Body of pancreas (tissue), 4 donors: ENCODE results near the gene ZSWIM6. TPM values are rescaled to one million over a fixed set of nuclear protein-coding genes. Genes with fewer than 3 reads are reported as not detected.
A peak's percentile ranks its signal among the peaks of the same experiment; 100 is the strongest.

ENCODE experiments used
- ATAC-seq: fragments of 150-250 bp; one replicate; pipeline ENCODE4 v1.9.1; 2016
- DNase-seq, 4 donors: peaks; one replicate each; pipeline ENCODE4 v3.0.0-alpha.2; 2019
- H3K27ac ChIP-seq, 4 donors: fragments of 200-600 bp; sonication (generic); 1 replicate in 3 of 4; 2 replicates in 1 of 4; pipeline versions ENCODE4 v1.5.1 to v1.6.1; 2016 to 2019; ENCODE audit warnings: mild to moderate bottlenecking in 1 of 4, mixed read lengths in 1 of 4, moderate library complexity in 1 of 4
- H3K27me3 ChIP-seq, 2 donors: fragments of 200-600 bp; sonication (generic); one replicate each; pipeline ENCODE4 v1.6.0; 2016; ENCODE audit warnings: mild to moderate bottlenecking in 1 of 2
- H3K36me3 ChIP-seq, 2 donors: fragments of 200-600 bp; sonication (generic); replicated peaks in 1 of 2; 2 replicates each; pipeline ENCODE4 v1.5.1; 2016; ENCODE audit warnings: low read depth in 2 of 2; ENCODE audit not compliant: insufficient read depth in 1 of 2
- H3K4me1 ChIP-seq: fragments of 200-600 bp; sonication (generic); one replicate; pipeline ENCODE4 v1.6.0; 2016
- H3K4me3 ChIP-seq, 2 donors: fragments of 200-600 bp; sonication (generic); 1 replicate in 1 of 2; 2 replicates in 1 of 2; pipeline ENCODE4 v1.5.1; 2016 to 2019
- H3K9me3 ChIP-seq, 3 donors: fragments of 200-600 bp; sonication (generic); 1 replicate in 2 of 3; 2 replicates in 1 of 3; pipeline ENCODE4 v1.5.1; 2016
- CTCF ChIP-seq, 7 experiments: fragments of 450-650 bp in 4 of 7; fragments of 200-600 bp in 3 of 7; sonication (generic) in 3 of 7; IDR thresholded peaks; one replicate each; pipeline ENCODE4 v1.5.1; 2016 to 2019; ENCODE audit warnings: antibody characterized with exemption in 7 of 7
- POLR2A ChIP-seq, 3 donors: fragments of 450-650 bp; IDR thresholded peaks; one replicate each; pipeline ENCODE4 v1.6.1; 2016; ENCODE audit warnings: antibody characterized with exemption in 3 of 3, mild to moderate bottlenecking in 2 of 3
- WGBS, 2 donors: methylation state at CpG; one replicate each; pipeline ENCODE4 v1.1.5; 2017; 5-methylcytosine and 5-hydroxymethylcytosine counted together
- intact Hi-C: fragments of 100-400 bp; cut with DNase I; formaldehyde crosslinking; loops from one replicate; pipeline ENCODE4 v1.15.1; 2023
- total RNA-seq, 2 donors: library from RNA; depleted of rRNA; stranded (reverse); fragments of >200 nt; gene quantifications; one replicate each; pipeline ENCODE4 v1.1.0, GENCODE V29; 2016

ZSWIM6 gene
- total RNA-seq, 2 donors from 2014 or later = 5.9 to 8.8 TPM

DNA sequence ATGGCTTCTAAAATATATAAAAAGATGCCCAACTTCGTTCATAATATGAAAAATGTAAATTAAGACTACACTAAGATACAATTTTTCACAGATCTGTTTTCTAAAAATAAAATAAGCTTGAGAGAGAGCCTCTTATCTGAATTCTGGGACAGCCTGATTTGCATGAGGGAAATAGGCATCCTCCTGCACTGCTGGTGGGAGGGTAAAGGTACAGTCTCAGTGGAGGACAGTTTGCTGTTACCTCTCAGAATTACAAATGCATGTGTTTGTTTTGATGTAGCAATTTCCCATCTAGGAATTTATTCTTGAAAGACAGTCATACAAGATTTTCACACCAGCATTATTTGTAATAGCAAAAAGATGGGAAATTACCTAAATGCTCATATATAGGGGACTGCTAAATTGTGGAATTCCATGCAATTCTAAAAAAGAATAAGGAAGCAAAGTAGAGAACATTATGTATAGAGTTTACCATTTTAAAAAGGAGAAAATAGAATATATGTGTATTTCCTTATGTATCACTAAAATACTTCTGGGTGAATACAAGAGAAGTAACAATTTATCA lies 75.7 kb downstream of the ZSWIM6 start:
- Histone ChIP-seq H3K4me3 (no peak overlapping the region), H3K27ac (peak overlapping the region in 3 of 4 donors; percentile 50 to 76 (median 70)), H3K27me3 (no peaks in the 10 kb centered on the region), H3K9me3 (no peaks in the 10 kb centered on the region), H3K36me3 (no peaks in the 10 kb centered on the region), H3K4me1 (peaks cover 27% of the 10 kb centered on the region)
- ATAC-seq = no peak
- TF ChIP-seq POLR2A (IDR thresholded peaks at IDR 0.05) (no peak), CTCF (IDR thresholded peaks at IDR 0.05) (no peak)
- intact Hi-C loops = loop anchor here (10.0 kb wide), 1 partner anchor 73 kb away; the partner anchor contains the start of gene ZSWIM6
- WGBS, 2 donors = 42 to 53% methylated on average over 1 of the region's 1 CpG
- DNase-seq = no peak

GRCh38 chr5:61408476-61409168 lies 76.6 kb downstream of the ZSWIM6 start:
- TF ChIP-seq CTCF (IDR thresholded peaks at IDR 0.05) (peak in 1 of 7 experiments; percentile 2), POLR2A (IDR thresholded peaks at IDR 0.05) (no peak)
- Histone ChIP-seq H3K9me3 (no peaks in the 10 kb centered on the region), H3K27ac (peak overlapping the region in 3 of 4 donors; percentile 50 to 76 (median 70)), H3K4me1 (peaks cover 23% of the 10 kb centered on the region), H3K27me3 (no peaks in the 10 kb centered on the region), H3K36me3 (no peaks in the 10 kb centered on the region), H3K4me3 (no peak overlapping the region)
- peak; percentile 99 to 100 (median 100) for DNase-seq
- peak; percentile 100 for ATAC-seq
- intact Hi-C loops = loop anchor here (10.0 kb wide), 1 partner anchor 74 kb away; the partner anchor contains the start of gene ZSWIM6
- 0% methylated on average over 24 to 28 of the region's 28 CpGs for WGBS, 2 donors

GRCh38 chr5:61409568-61409967 lies 77.5 kb downstream of the ZSWIM6 start:
- H3K27me3 ChIP-seq = no peaks in the 10 kb centered on the region
- peak; percentile 53 for ATAC-seq
- H3K4me3 ChIP-seq = no peak overlapping the region
- H3K4me1 ChIP-seq = peaks cover 23% of the 10 kb centered on the region
- no peaks in the 10 kb centered on the region for H3K9me3 ChIP-seq
- no peak for DNase-seq
- intact Hi-C loops = loop anchor here (10.0 kb wide), 1 partner anchor 75 kb away; the partner anchor contains the start of gene ZSWIM6
- H3K27ac ChIP-seq = peak overlapping the region in 3 of 4 donors; percentile 42 to 76 (median 50)
- H3K36me3 ChIP-seq = no peaks in the 10 kb centered on the region
- WGBS, 2 donors = 21 to 23% methylated on average over 2 of the region's 2 CpGs
- TF ChIP-seq CTCF (IDR thresholded peaks at IDR 0.05) (no peak), POLR2A (IDR thresholded peaks at IDR 0.05) (no peak)

- DNase-seq (no peak), ATAC-seq (no peak)
- H3K4me1 ChIP-seq = peaks cover 31% of the 10 kb centered on the region
- H3K27me3 ChIP-seq = no peaks in the 10 kb centered on the region
- 51 to 52% methylated on average over 5 of the region's 5 CpGs for WGBS, 2 donors
- no peaks in the 10 kb centered on the region for H3K9me3 ChIP-seq
- H3K36me3 ChIP-seq = no peaks in the 10 kb centered on the region
- no peak overlapping the region for H3K4me3 ChIP-seq
- intact Hi-C loops = no loop called here
- no peak overlapping the region for H3K27ac ChIP-seq
- TF ChIP-seq CTCF (IDR thresholded peaks at IDR 0.05) = no peak
- no peak for TF ChIP-seq POLR2A (IDR thresholded peaks at IDR 0.05)
Observed at GRCh38 chr5:61410811-61411210, 78.8 kb downstream of the ZSWIM6 start.
